GM19099 (cell line): ENCODE results near the gene AP1S3.
A peak's percentile ranks its signal among the peaks of the same experiment; 100 is the strongest.

Experiments used
- POLR2A ChIP-seq: IDR thresholded peaks from 3 replicates; pipeline ENCODE4 v1.6.1; 2011; ENCODE audit warnings: low read depth; ENCODE audit not compliant: insufficient read length; ENCODE audit errors: extremely low read depth

AP1S3 gene

DNA sequence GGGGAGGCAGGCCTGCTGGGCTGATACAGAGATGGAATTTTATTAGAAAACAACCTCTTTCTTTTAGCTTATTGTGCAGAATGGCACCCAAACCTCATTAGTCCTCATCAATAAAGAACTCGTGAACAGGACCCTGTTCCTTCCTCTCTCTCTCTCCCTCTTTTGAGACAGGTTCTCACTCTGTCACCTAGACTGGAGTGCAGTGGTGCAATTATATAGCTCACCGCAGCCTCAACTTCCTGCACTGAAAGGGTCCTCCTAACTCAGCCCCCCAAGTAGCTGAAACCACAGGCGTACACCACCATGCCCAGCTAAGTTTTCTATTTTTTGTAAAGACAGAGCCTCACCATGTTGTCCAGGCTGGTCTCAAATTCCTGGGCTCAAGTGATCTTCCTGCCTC, 21.7 kb upstream of the AP1S3 start:
- TF ChIP-seq POLR2A, result no peak

DNA sequence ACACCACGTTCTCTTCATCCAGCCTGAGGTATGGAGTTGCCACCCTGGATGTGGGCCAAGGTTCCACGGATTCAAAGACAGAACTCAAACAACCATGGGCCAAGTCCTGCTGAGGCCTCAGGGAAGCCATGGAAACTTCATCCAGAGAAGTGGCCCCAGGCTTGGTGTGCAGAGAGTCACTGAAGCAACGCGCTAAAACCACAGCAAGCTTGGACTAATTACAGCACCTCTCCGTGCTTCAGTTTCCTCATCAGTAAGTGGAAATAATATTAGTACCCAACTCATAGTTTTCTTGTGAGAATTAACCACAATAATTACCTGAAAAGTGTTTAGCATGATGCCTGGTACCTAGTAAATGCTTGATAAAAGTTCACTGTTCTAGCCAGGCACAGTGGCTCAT, 19.2 kb upstream of the AP1S3 start:
- TF ChIP-seq POLR2A, result no peak

DNA sequence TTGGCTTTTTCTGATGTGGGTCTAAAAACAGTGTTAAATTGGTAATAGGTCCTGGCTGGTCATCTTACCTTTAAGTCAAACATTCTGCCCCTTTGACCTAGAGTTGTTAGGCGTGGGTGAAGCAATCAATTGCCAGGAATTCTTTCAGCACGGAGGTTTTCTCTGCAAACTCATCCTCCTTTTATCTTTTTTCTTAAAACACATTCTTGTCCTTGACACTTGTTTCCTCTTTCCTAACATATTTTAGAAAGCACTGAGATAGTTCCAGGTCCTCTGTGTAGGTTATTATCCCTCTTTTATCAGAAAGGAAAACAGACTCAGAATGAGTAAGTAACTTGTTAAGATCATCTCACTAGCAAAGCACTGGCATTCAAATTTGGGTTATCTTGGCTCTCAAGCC, 18.6 kb upstream of the AP1S3 start:
- no peak for TF ChIP-seq POLR2A

DNA sequence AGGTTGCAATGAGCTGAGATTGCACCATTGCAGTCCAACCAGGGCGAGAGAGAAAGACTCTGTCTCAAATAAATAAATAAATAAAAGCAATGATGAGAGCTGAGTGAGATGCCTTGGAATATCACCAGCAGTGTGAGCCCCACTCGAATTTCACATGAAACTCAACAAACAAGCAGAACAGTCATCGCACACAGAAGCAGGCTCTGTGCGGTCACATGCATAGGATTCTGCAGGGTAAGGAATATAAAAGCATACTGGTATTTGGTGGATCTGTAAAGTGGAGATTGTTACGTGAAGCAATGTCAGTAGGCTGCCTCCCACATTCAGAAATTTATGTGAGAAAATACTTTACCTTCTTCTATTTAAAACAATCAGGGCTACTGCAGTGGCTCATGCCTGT, 18.0 kb upstream of the AP1S3 start:
- no peak for TF ChIP-seq POLR2A

DNA sequence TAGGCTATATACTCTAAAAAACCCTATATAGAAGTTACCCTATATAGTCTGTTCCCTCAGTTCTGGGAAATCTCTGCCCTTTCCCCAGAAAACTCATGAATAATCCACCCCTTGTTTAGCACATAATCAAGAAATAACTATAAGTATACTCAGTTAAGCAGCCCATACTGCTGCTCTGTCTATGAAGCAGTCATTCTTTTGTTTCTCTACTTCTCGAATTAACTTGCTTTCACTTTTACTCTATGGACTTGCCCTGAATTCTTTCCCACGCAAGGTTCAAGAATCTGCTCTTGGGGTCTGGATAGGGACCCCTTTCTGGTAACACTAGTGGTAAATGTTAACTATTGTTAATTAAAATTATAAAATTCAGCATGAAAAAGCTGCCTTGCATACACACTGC, 17.4 kb upstream of the AP1S3 start:
- no peak for TF ChIP-seq POLR2A

DNA sequence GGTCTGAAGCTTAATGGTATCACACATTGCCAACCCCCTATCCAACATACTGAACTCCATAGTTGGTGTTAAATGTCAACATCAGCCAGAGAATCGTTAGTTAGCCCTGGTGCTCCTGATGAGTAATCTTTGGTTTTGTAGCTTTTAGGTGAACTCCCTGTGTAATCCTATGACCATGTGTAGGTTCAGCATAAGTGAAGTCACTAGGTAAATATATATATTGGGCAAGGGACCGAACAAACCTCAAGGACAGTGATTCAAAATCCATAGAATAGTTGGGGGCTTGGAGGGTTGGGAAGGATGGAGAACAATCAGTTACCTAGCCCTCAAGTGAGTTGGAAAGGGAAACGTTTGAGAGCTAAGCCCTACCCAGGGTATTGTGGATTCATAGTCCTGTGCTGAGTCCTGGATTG, 16.0 kb upstream of the AP1S3 start:
- TF ChIP-seq POLR2A, result no peak

DNA sequence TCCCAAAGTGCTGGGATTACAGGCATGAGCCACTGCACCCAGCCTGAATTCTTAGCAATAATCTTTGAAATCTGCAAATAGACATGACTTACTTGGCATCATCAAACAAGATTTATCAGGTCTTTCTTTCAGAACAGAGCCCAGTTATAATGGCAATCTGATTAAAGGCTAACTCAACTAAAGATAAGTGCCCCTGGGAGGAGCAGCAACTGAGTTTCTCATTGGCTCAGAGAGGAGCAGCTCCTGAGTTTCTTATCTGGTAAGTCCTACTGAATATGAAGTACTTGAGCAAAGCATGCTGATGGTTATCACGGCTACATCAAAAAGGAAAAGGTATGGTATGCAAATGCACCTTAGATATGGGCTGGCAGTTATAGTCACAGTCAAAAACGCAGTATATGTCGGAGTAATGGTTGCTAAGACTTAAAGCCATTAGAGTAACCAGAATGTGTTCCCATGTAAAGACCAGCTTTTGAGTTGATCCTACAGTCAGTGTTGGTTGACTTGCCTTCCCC, 15.0 kb upstream of the AP1S3 start:
- no peak for TF ChIP-seq POLR2A

DNA sequence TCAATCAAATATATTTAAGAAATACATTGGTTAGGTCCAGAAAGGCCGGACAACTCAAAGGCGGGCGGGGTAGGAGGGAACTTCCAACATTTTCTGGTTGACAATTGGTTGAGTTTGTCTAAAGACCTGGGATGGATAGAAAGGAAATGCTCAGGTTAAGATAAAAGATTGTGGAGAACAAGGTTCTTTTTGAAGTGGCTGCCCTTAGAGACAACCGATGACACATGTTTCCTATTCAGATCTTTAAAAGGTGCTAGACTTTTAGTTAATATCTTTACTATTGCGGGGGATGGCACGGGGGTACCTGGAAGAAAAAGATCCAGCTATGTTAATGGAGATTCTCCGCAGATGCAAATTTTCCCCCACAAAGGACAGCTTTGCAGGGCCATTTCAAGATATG, 10.0 kb upstream of the AP1S3 start:
- TF ChIP-seq POLR2A, result no peak

DNA sequence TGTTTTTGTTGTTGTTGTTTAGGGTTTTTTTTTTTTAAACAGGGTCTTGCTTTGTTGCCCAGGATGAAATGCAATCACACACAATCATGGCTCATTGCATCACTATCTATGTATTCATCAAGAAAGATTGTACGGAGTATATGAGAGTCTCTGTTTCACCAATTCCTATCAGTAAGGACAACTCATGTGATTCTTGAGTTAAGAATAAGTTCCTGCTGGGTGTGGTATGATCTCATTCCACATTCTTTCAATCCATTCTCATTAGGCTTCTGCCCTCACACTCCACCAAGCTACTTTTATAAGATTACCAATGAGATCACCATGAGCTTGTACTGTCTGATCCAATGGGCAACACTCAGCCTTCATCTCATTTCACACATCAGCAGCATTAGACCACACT, 9.1 kb upstream of the AP1S3 start:
- no peak for TF ChIP-seq POLR2A

DNA sequence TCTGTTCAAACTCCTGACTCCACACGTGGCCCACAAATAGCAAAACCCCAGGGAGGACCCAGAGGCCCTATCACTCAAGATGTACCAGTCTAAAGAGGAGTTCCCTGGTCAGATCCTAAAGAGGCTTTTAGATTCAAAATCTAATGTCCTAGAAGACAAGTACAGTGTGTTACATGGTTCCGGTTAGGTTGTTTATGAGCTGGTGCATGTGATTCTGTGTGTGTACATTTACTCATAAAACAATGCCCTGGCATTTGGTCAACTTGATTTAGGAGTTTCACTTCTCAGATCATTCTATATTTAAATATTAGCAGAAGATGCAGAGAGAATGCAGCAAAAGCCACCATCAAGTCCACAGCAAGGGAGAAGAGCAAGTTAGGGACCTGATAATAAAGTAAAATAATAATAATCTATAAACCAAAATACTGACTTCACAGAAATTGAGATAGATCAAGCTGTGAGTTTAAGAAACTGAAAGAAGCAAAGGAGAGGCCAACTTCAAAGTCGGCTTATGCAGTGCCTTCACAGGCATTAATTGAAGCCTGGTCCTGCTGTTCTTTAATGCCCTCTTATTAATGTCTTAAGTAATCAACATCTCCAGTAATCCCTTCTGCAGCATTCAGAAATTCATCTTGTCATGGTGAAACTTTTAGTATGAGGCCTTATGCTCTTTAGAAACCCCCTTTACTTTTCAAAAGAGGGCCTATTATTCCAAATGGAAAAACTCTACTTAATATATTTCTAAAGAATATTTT, 4.2 kb upstream of the AP1S3 start:
- no peak for TF ChIP-seq POLR2A

DNA sequence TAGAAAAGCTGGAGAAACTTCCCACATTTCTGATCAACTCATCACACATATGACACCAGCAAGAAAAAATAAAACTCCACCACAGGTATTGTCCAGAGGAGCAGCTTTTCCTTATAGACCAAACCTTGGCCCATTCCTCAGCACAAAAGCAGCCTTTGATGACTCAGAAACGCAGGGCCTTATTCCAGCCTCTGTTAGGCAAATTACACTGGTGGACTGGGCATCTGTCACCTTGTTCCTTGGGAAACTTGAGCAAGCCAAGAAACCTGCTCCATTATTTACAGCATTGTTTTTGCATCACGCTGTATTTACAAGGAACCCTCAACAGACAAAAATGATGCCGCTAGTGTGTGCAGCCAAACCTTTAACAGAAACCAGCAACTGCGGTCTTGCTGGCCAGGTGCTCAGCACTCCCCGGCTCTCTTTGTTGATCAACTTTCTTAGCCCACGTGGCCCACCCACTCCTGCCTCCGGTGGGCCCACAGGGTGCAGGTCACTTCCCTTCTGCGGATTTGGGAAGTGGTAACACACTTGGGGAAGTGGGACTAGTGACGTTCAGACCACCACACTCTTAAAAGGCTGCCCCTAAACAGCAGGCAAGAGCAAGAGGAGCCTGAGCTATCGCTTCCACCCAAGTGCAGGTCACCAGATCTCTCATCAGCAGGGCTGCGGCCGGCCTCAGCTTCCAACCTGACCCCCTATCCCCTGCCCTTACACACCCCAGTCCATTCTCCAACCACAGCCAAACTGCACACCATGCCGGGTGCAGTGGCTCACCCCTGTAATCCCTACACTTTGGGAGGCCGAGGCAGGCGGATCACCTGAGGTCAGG, 1.5 kb downstream of the AP1S3 start:
- TF ChIP-seq POLR2A, result peak; percentile 29

DNA sequence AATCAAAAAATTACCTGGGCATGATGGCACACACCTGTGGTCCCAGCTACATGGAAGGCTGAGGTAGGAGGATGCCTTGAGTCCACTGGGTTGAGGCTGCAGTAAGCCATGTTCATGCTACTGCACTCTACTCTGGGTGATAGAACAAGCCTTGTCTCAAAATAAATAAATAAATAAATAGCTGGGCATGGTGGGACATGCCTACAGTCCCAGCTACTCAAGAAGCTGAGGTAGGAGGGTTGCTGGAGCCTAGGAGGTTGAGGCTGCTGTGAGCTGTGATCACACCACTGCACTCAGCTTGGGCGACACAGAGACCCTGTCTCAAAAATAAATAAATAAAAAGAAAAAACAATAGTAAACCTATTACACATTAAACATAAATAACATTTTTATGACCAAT, 3.0 kb downstream of the AP1S3 start:
- no peak for TF ChIP-seq POLR2A

DNA sequence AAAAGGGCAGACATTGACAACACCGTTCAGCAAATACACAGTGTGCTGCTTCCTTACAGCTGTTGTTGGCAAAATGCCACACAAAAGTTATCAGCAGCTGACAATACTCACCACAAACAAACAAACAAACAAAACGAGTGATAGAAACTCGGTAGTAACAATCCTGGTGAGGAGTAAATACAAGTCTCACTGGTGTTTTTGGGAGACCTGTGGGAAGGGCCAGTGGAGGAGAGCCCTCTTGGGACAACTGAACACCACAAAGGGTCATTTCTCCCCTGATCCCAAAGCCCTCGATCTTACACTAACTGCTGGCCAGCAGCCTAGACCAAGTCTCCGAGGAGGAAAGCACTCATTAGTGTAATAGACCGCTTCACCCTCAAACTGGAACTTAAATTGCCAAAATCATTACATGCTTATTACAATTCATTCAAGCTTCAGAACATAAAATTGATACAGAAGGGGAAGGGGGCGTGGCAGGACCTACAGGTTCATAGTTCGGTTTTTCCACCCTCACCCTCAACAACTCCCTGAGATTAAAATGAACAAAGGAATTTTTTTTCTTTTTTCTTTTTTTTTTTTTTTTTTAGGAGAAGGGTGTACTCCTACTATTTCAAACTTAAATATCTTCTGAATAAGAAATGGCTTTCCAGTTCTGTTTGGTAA, 5.0 kb downstream of the AP1S3 start:
- no peak for TF ChIP-seq POLR2A

DNA sequence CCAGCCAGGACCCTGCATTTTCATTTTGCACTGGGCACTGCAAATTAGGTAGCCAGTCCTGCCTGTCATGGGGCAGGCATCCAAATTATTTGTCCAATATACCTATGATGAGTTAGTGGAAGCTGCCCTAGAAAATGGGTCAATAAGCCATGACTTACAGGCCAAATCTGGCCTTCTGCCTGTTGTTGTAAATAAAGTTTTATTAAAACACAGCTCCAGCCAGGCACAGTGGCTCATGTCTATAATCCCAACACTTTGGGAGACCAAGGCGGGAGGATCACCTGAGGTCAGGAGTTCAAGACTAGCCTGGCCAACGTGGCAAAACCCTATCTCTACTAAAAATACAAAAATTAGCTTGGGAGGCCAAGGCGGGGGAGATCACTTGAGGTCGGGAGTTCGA, 8.3 kb downstream of the AP1S3 start:
- TF ChIP-seq POLR2A, result no peak

DNA sequence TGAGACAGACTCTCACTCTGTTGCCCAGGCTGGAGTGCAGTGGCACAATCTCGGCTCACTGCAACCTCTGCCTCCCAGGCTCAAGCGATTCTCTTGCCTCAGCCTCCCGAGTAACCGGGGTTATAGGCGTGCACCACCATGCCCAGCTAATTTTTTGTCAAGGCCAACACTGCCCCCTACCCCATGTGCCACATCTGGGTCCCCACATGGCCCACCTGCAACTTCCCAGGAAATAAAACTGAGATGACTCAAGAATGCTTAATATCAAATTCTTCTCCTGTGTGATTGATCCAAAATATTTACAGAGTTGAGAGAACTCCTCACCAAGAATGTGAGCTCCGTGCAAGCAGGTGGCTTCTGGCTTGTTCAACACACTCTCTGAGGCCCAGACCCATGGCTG, 9.1 kb downstream of the AP1S3 start:
- no peak for TF ChIP-seq POLR2A
